Measurements from ENCODE around the gene VSIG10L.

VSIG10L gene

DNA sequence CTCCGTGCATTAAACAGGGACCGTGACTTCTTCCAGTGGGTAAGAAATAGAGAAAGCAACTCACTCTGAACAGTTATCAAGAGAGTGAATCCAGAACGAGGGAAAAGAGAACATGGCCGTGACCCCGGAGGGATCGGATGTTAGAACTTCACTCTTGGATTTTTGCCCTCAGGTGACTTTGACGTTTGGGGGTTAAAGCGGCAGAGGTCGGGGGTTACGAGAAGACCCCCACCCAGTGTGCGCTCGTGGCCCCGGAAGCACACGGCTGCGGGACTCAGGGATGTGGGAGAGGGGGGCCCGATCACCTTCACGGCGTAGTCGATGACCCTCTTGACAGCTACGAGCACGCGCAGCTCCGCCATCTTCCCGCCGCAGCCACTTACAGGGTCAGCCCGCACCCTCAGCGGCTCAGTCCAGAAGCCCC lies 24.0 kb upstream of the VSIG10L start, which contains the start of gene ETFB:
Gene ETFB, minus strand, starts transcription at position 424 of the 424 bp plus-strand sequence. Its CDS starts 62 bp downstream, at position 362.
- Histone ChIP-seq H3K4me3 (ENCODE audit: low read length in 2 of 2) (peak within 1 kb of the TSS; percentile 82 to 97), H3K4me1 (ENCODE audit: control insufficient read depth in 2 of 2, insufficient read depth in 2 of 2, low read length in 2 of 2) (peaks cover 18 to 24% of the 10 kb centered on the region in 2 donors), H3K9me3 (ENCODE audit: control insufficient read depth in 2 of 2, low read length in 2 of 2) (no peaks in the 10 kb centered on the region), H3K36me3 (ENCODE audit: control insufficient read depth in 2 of 2, insufficient read depth in 2 of 2, low read length in 2 of 2) (no peaks in the 10 kb centered on the region), H3K9ac (ENCODE audit: low read depth in 1 of 2, low read length in 2 of 2) (peak within 1 kb of the TSS; percentile 93 to 98), H3K27me3 (ENCODE audit: control insufficient read depth in 2 of 2, insufficient read depth in 2 of 2, low read length in 2 of 2) (no peaks in the 10 kb centered on the region), H3K27ac (ENCODE audit: low read depth in 2 of 2, low read length in 2 of 2) (peak within 1 kb of the TSS; percentile 93 to 98)

GRCh38 chr19:51365211-51365964 lies 23.4 kb upstream of the VSIG10L start:
- H3K27me3 ChIP-seq (ENCODE audit: control insufficient read depth in 2 of 2, insufficient read depth in 2 of 2, low read length in 2 of 2): no peaks in the 10 kb centered on the region
- H3K9ac ChIP-seq (ENCODE audit: low read depth in 1 of 2, low read length in 2 of 2): peak overlapping the region; percentile 93 to 98

DNA sequence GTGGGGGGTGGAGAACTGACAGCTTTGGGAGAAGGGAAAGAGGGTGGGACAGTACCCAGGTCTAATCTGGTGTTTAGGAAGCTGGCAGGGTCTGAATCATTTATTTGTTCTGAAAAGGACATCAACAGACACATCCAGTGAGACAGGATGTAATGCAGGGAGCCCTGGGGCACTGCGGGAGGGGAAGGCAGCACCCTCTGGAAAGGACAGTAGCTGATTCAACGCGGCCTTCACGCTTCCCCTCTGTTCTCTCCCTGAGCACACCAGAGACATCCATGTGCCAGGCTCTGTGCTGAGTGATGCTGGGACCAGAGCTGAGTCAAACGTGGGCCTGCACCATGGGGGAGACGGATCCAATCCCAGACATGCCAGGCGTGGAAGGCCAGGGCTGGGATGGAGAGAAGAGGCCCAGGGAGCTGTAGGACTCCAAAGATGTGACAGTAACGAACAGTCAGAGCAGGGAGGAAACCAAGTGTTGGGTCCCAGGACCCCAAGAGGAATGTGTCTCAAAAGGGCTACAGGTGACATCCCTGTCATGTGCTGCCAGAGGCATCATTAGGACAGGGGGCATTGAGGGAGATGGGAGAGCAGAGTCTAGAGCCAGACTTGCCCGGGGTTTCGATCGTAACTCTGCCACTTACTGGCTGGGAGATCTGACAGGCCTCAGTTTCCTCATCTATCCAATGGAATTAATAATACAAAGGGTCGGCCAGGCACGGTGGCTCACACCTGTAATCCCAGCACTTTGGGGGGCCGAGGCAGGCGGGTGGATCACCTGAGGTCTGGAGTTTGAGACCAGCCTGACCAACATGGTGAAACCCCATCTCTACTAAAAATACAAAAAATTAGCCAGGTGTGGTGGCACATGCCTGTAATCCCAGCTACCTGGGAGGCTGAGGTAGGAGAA lies 22.5 kb upstream of the VSIG10L start:
- Histone ChIP-seq H3K9me3 (ENCODE audit: control insufficient read depth in 2 of 2, low read length in 2 of 2) (no peaks in the 10 kb centered on the region), H3K27ac (ENCODE audit: low read depth in 2 of 2, low read length in 2 of 2) (no peak overlapping the region), H3K4me1 (ENCODE audit: control insufficient read depth in 2 of 2, insufficient read depth in 2 of 2, low read length in 2 of 2) (peaks cover 18 to 24% of the 10 kb centered on the region in 2 donors), H3K36me3 (ENCODE audit: control insufficient read depth in 2 of 2, insufficient read depth in 2 of 2, low read length in 2 of 2) (no peaks in the 10 kb centered on the region), H3K9ac (ENCODE audit: low read depth in 1 of 2, low read length in 2 of 2) (no peak overlapping the region), H3K27me3 (ENCODE audit: control insufficient read depth in 2 of 2, insufficient read depth in 2 of 2, low read length in 2 of 2) (no peaks in the 10 kb centered on the region), H3K4me3 (ENCODE audit: low read length in 2 of 2) (no peak overlapping the region)

More at GRCh38 chr19:51365211-51365964, 23.4 kb upstream of the VSIG10L start:
- Histone ChIP-seq H3K27ac (ENCODE audit: low read depth in 2 of 2, low read length in 2 of 2) (peak overlapping the region; percentile 87 to 98), H3K4me1 (ENCODE audit: control insufficient read depth in 2 of 2, insufficient read depth in 2 of 2, low read length in 2 of 2) (peaks cover 18 to 24% of the 10 kb centered on the region in 2 donors), H3K36me3 (ENCODE audit: control insufficient read depth in 2 of 2, insufficient read depth in 2 of 2, low read length in 2 of 2) (no peaks in the 10 kb centered on the region), H3K4me3 (ENCODE audit: low read length in 2 of 2) (peak overlapping the region; percentile 82 to 97), H3K9me3 (ENCODE audit: control insufficient read depth in 2 of 2, low read length in 2 of 2) (no peaks in the 10 kb centered on the region)

DNA sequence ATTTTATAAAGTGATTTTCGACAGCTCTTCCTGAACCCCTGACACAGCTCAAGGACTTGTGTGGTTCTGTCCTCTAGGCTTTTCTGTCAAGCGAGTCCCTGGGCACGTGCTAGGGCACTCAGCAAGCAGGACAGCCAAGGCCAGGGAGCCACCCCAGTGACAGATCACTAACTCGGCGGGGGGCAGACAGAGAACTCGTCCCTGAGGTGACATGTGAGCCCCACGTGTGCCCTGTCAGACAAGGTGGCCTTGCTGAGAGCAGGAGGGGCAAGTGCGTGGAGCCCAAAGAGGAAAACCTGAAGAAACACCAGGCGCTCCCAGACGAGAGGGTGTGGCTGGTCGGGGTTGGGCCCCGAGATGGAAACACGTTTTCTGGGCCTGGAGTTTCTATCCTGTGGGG lies 19.3 kb upstream of the VSIG10L start:
- no peaks in the 10 kb centered on the region for H3K27me3 ChIP-seq (ENCODE audit: control insufficient read depth in 2 of 2, insufficient read depth in 2 of 2, low read length in 2 of 2)
- H3K27ac ChIP-seq (ENCODE audit: low read depth in 2 of 2, low read length in 2 of 2): no peak overlapping the region

DNA sequence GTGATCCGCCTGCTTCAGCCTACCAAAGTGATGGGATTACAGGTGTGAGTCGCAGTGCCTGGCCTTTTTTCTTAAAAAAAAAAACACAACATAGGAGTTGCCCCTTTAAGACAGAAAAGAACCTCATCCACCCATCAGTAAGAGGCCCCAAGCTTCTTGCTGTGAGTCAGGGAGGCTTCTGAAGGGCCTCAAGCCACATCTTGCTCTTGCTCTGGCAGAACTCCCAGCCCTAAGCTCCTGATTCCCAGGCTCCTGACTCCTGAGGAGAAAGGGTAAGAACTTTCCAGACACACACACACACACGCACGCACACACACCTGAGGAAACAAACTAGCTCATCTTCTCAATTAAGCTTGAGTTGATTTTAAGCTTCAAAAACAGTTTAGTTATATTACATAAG lies 17.4 kb upstream of the VSIG10L start:
- H3K9ac ChIP-seq (ENCODE audit: low read depth in 1 of 2, low read length in 2 of 2): no peak overlapping the region
- H3K9me3 ChIP-seq (ENCODE audit: control insufficient read depth in 2 of 2, low read length in 2 of 2): no peaks in the 10 kb centered on the region
- H3K36me3 ChIP-seq (ENCODE audit: control insufficient read depth in 2 of 2, insufficient read depth in 2 of 2, low read length in 2 of 2): peaks cover 0 to 1% of the 10 kb centered on the region in 2 donors
- H3K4me3 ChIP-seq (ENCODE audit: low read length in 2 of 2): no peak overlapping the region
- H3K4me1 ChIP-seq (ENCODE audit: control insufficient read depth in 2 of 2, insufficient read depth in 2 of 2, low read length in 2 of 2): peaks cover 7 to 9% of the 10 kb centered on the region in 2 donors
- H3K27me3 ChIP-seq (ENCODE audit: control insufficient read depth in 2 of 2, insufficient read depth in 2 of 2, low read length in 2 of 2): no peaks in the 10 kb centered on the region
- H3K27ac ChIP-seq (ENCODE audit: low read depth in 2 of 2, low read length in 2 of 2): no peak overlapping the region

More for the DNA sequence above, 19.3 kb upstream of the VSIG10L start:
- Histone ChIP-seq H3K36me3 (ENCODE audit: control insufficient read depth in 2 of 2, insufficient read depth in 2 of 2, low read length in 2 of 2) (no peaks in the 10 kb centered on the region), H3K4me3 (ENCODE audit: low read length in 2 of 2) (no peak overlapping the region), H3K4me1 (ENCODE audit: control insufficient read depth in 2 of 2, insufficient read depth in 2 of 2, low read length in 2 of 2) (peaks cover 13 to 18% of the 10 kb centered on the region in 2 donors), H3K9me3 (ENCODE audit: control insufficient read depth in 2 of 2, low read length in 2 of 2) (no peaks in the 10 kb centered on the region), H3K9ac (ENCODE audit: low read depth in 1 of 2, low read length in 2 of 2) (no peak overlapping the region)

GRCh38 chr19:51357952-51358351 lies 16.0 kb upstream of the VSIG10L start:
- Histone ChIP-seq H3K27me3 (ENCODE audit: control insufficient read depth in 2 of 2, insufficient read depth in 2 of 2, low read length in 2 of 2) (no peaks in the 10 kb centered on the region), H3K27ac (ENCODE audit: low read depth in 2 of 2, low read length in 2 of 2) (no peak overlapping the region), H3K4me3 (ENCODE audit: low read length in 2 of 2) (no peak overlapping the region), H3K4me1 (ENCODE audit: control insufficient read depth in 2 of 2, insufficient read depth in 2 of 2, low read length in 2 of 2) (peaks cover 5 to 6% of the 10 kb centered on the region in 2 donors), H3K36me3 (ENCODE audit: control insufficient read depth in 2 of 2, insufficient read depth in 2 of 2, low read length in 2 of 2) (peaks cover 2 to 7% of the 10 kb centered on the region in 2 donors), H3K9ac (ENCODE audit: low read depth in 1 of 2, low read length in 2 of 2) (no peak overlapping the region), H3K9me3 (ENCODE audit: control insufficient read depth in 2 of 2, low read length in 2 of 2) (no peaks in the 10 kb centered on the region)

- H3K9ac ChIP-seq (ENCODE audit: low read depth in 1 of 2, low read length in 2 of 2): no peak overlapping the region
- no peaks in the 10 kb centered on the region for H3K27me3 ChIP-seq (ENCODE audit: control insufficient read depth in 2 of 2, insufficient read depth in 2 of 2, low read length in 2 of 2)
- no peaks in the 10 kb centered on the region for H3K9me3 ChIP-seq (ENCODE audit: control insufficient read depth in 2 of 2, low read length in 2 of 2)
- no peaks in the 10 kb centered on the region for H3K4me1 ChIP-seq (ENCODE audit: control insufficient read depth in 2 of 2, insufficient read depth in 2 of 2, low read length in 2 of 2)
- no peak overlapping the region for H3K4me3 ChIP-seq (ENCODE audit: low read length in 2 of 2)
- no peak overlapping the region for H3K27ac ChIP-seq (ENCODE audit: low read depth in 2 of 2, low read length in 2 of 2)
- peaks cover 5 to 16% of the 10 kb centered on the region in 2 donors for H3K36me3 ChIP-seq (ENCODE audit: control insufficient read depth in 2 of 2, insufficient read depth in 2 of 2, low read length in 2 of 2)
Measured at GRCh38 chr19:51356159-51356801, 14.3 kb upstream of the VSIG10L start.

- Histone ChIP-seq H3K27me3 (ENCODE audit: control insufficient read depth in 2 of 2, insufficient read depth in 2 of 2, low read length in 2 of 2) (no peaks in the 10 kb centered on the region), H3K4me1 (ENCODE audit: control insufficient read depth in 2 of 2, insufficient read depth in 2 of 2, low read length in 2 of 2) (no peaks in the 10 kb centered on the region), H3K36me3 (ENCODE audit: control insufficient read depth in 2 of 2, insufficient read depth in 2 of 2, low read length in 2 of 2) (peaks cover 18 to 24% of the 10 kb centered on the region in 2 donors), H3K9me3 (ENCODE audit: control insufficient read depth in 2 of 2, low read length in 2 of 2) (no peaks in the 10 kb centered on the region), H3K27ac (ENCODE audit: low read depth in 2 of 2, low read length in 2 of 2) (no peak overlapping the region), H3K9ac (ENCODE audit: low read depth in 1 of 2, low read length in 2 of 2) (no peak overlapping the region), H3K4me3 (ENCODE audit: low read length in 2 of 2) (no peak overlapping the region)
Measured at GRCh38 chr19:51354742-51355148, 12.8 kb upstream of the VSIG10L start.

GRCh38 chr19:51354103-51354741 lies 12.3 kb upstream of the VSIG10L start:
- Histone ChIP-seq H3K27ac (ENCODE audit: low read depth in 2 of 2, low read length in 2 of 2) (no peak overlapping the region), H3K4me3 (ENCODE audit: low read length in 2 of 2) (no peak overlapping the region), H3K9ac (ENCODE audit: low read depth in 1 of 2, low read length in 2 of 2) (no peak overlapping the region), H3K27me3 (ENCODE audit: control insufficient read depth in 2 of 2, insufficient read depth in 2 of 2, low read length in 2 of 2) (no peaks in the 10 kb centered on the region), H3K9me3 (ENCODE audit: control insufficient read depth in 2 of 2, low read length in 2 of 2) (no peaks in the 10 kb centered on the region), H3K36me3 (ENCODE audit: control insufficient read depth in 2 of 2, insufficient read depth in 2 of 2, low read length in 2 of 2) (peaks cover 20 to 24% of the 10 kb centered on the region in 2 donors), H3K4me1 (ENCODE audit: control insufficient read depth in 2 of 2, insufficient read depth in 2 of 2, low read length in 2 of 2) (no peaks in the 10 kb centered on the region)

All from mucosa of rectum (tissue), 2 donors.